ENCODE data around the gene GAS7. TPM values are rescaled to one million over a fixed set of nuclear protein-coding genes. Genes with fewer than 3 reads are reported as not detected.
A peak's percentile ranks its signal among the peaks of the same experiment; 100 is the strongest.

GAS7 gene
- total and polyA plus RNA-seq, 12 donors = 19.8 to 111 (median 61.8) TPM

- Histone ChIP-seq H3K9me3 (no peaks in the 10 kb centered on the region), H3K4me3 (peak overlapping the region in 9 of 10 donors; percentile 30 to 56 (median 51)), H3K27ac (peak overlapping the region; percentile 65 to 91 (median 86)), H3K27me3 (no peaks in the 10 kb centered on the region), H3K4me1 (peaks cover 0 to 73% (median 5%) of the 10 kb centered on the region in 9 donors), H3K36me3 (no peaks in the 10 kb centered on the region)
- TF ChIP-seq, protein P1, sequence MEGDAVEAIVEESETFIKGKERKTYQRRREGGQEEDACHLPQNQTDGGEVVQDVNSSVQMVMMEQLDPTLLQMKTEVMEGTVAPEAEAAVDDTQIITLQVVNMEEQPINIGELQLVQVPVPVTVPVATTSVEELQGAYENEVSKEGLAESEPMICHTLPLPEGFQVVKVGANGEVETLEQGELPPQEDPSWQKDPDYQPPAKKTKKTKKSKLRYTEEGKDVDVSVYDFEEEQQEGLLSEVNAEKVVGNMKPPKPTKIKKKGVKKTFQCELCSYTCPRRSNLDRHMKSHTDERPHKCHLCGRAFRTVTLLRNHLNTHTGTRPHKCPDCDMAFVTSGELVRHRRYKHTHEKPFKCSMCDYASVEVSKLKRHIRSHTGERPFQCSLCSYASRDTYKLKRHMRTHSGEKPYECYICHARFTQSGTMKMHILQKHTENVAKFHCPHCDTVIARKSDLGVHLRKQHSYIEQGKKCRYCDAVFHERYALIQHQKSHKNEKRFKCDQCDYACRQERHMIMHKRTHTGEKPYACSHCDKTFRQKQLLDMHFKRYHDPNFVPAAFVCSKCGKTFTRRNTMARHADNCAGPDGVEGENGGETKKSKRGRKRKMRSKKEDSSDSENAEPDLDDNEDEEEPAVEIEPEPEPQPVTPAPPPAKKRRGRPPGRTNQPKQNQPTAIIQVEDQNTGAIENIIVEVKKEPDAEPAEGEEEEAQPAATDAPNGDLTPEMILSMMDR (IDR thresholded peaks at IDR 0.05) = no peak
- DNase-seq (peak; percentile 77 to 79), ATAC-seq (peak; percentile 83 to 93 (median 87))
- WGBS, 2 donors = 62 to 70% methylated on average over 11 of the region's 11 CpGs
- intact Hi-C loops (cut with DNase I) = loop anchor here in 1 of 10 donors (5.0 kb wide), 1 partner anchor 91 kb away; no protein-coding TSS in a partner anchor
Measured at GRCh38 chr17:10036511-10037061, 161.8 kb downstream of the GAS7 start.

- H3K27ac ChIP-seq = peak overlapping the region; percentile 65 to 91 (median 86)
- intact Hi-C loops (cut with DNase I) = loop anchor here in 1 of 10 donors (5.0 kb wide), 1 partner anchor 91 kb away; no protein-coding TSS in a partner anchor
- H3K4me3 ChIP-seq = peak overlapping the region; percentile 15 to 56 (median 48)
- 64 to 75% methylated on average over 4 of the region's 4 CpGs for WGBS, 2 donors
- ATAC-seq (no peak), DNase-seq (no peak)
- H3K27me3 ChIP-seq = no peaks in the 10 kb centered on the region
- peaks cover 0 to 78% (median 5%) of the 10 kb centered on the region in 9 donors for H3K4me1 ChIP-seq
- TF ChIP-seq, protein P1 (IDR thresholded peaks at IDR 0.05) = no peak
- no peaks in the 10 kb centered on the region for H3K36me3 ChIP-seq
- no peaks in the 10 kb centered on the region for H3K9me3 ChIP-seq
Measured at GRCh38 chr17:10035885-10036284, 162.5 kb downstream of the GAS7 start.

DNA sequence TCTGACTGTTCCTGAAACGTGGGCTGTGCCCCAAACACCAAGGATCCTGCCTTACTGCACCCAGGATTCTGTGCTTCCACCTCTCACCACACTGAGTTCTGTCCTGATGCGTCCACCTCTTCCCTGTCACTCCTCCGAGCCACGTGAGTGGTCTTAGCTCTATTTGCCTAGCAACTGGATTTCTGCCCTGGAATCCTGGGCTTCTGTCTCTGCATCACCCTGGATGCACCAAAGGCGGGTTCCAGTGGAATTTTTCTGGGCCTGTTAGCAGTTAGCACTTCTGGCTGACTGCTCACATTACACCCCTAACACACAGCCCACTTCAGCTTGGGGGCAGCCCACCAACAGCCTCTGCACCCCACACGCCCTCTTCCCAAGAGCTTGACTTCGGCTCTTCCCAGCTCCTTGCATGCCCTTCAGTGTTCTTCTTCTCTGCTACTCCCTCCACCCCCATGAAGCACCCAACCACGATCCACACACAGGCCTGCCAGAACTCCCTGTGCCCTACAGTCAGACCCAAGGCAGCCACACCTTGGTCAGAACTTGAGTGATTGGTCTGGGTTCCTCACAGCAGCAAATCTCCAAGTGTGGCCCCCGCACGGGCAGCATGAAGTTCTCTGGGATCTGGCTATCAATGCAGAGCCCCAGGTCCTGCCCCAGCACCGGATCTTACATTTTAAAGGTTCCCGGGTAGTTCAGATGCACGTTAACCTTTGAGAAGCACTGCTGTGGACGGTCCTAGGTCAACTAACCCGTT, 163.5 kb downstream of the GAS7 start:
- 71 to 72% methylated on average over 15 of the region's 15 CpGs for WGBS, 2 donors
- ATAC-seq (peak in 4 of 8 donors; percentile 5 to 47 (median 16)), DNase-seq (no peak)
- peaks cover 0 to 78% (median 5%) of the 10 kb centered on the region in 9 donors for H3K4me1 ChIP-seq
- peak overlapping the region; percentile 15 to 56 (median 48) for H3K4me3 ChIP-seq
- H3K27me3 ChIP-seq = no peaks in the 10 kb centered on the region
- H3K27ac ChIP-seq = peak overlapping the region; percentile 65 to 91 (median 86)
- H3K9me3 ChIP-seq = no peaks in the 10 kb centered on the region
- peaks cover 0 to 5% (median 0%) of the 10 kb centered on the region in 9 donors for H3K36me3 ChIP-seq
- TF ChIP-seq, protein P1 (IDR thresholded peaks at IDR 0.05) = no peak
- intact Hi-C loops (cut with DNase I) = loop anchor here in 1 of 10 donors (5.0 kb wide), 1 partner anchor 92 kb away; no protein-coding TSS in a partner anchor

GRCh38 chr17:10033959-10034358, 164.4 kb downstream of the GAS7 start:
- H3K27ac ChIP-seq = peak overlapping the region in 9 of 10 donors; percentile 64 to 91 (median 87)
- intact Hi-C loops (cut with DNase I) = no loop called here
- peaks cover 0 to 7% (median 0%) of the 10 kb centered on the region in 9 donors for H3K36me3 ChIP-seq
- peaks cover 0 to 82% (median 5%) of the 10 kb centered on the region in 9 donors for H3K4me1 ChIP-seq
- H3K27me3 ChIP-seq = no peaks in the 10 kb centered on the region
- WGBS, 2 donors = 71 to 75% methylated on average over 8 of the region's 8 CpGs
- peak; percentile 22 to 41 (median 27) for ATAC-seq
- H3K9me3 ChIP-seq = no peaks in the 10 kb centered on the region
- TF ChIP-seq, protein P1 (IDR thresholded peaks at IDR 0.05) = no peak
- no peak for DNase-seq
- H3K4me3 ChIP-seq = peak overlapping the region in 9 of 10 donors; percentile 30 to 56 (median 51)

Data from heart right ventricle (tissue), 16 donors.